Activated B cell treated with CpG ODN at 0.5 μM for 24 hours (primary cell): Measurements from ENCODE around the gene ITSN1. TPM values are rescaled to one million over a fixed set of nuclear protein-coding genes. Genes with fewer than 3 reads are reported as not detected.

ENCODE experiments used
- ATAC-seq: fragments of 200-7000 bp; cut with Tn5 transposase; one replicate; pipeline ENCODE4 v1.10.0; 2021; ENCODE audit warnings: low read depth, mild to moderate bottlenecking, moderate library complexity
- CTCF ChIA-PET: fragments of 350-600 bp; sonication (Branson Sonifier 250); formaldehyde crosslinking; loops from one replicate; lab custom pipeline; 2021; ENCODE audit warnings: antibody characterized with exemption; lab: Charles Lee
- POLR2A ChIA-PET: fragments of 350-600 bp; sonication (Branson Sonifier 250); formaldehyde crosslinking; loops from one replicate; lab custom pipeline; 2021; ENCODE audit warnings: antibody characterized with exemption; lab: Charles Lee
- DNase-seq: peaks from one replicate; pipeline ENCODE4 v3.0.0; 2022
- H3K27ac Mint-ChIP-seq: one replicate; pipeline ENCODE4 v1.8.0; 2020; ENCODE audit warnings: mixed read lengths
- H3K27me3 Mint-ChIP-seq: one replicate; pipeline ENCODE4 v1.8.0; 2021; ENCODE audit warnings: mixed read lengths
- H3K36me3 Mint-ChIP-seq: one replicate; pipeline ENCODE4 v1.8.0; 2021; ENCODE audit warnings: low read depth, mixed read lengths
- H3K4me1 Mint-ChIP-seq: one replicate; pipeline ENCODE4 v1.8.0; 2021; ENCODE audit warnings: mixed read lengths
- H3K4me3 Mint-ChIP-seq: one replicate; pipeline ENCODE4 v1.8.0; 2020; ENCODE audit warnings: mild to moderate bottlenecking, mixed read lengths
- H3K9me3 Mint-ChIP-seq: one replicate; pipeline ENCODE4 v1.8.0; 2020; ENCODE audit warnings: mixed read lengths
- intact Hi-C: fragments of 100-400 bp; cut with micrococcal nuclease; formaldehyde crosslinking; loops from one replicate; pipeline ENCODE4 v1.15.1; 2024
- total RNA-seq: library from RNA; stranded (reverse); gene quantifications from 2 replicates; pipeline ENCODE4 v1.2.3, GENCODE V29; 2022
- TF ChIP-seq, protein P1 (sequence below): fragments of 200-600 bp; IDR thresholded peaks from one replicate; pipeline ENCODE4 v1.8.0; 2022; ENCODE audit warnings: antibody characterized with exemption, mild to moderate bottlenecking

ITSN1 gene
- total RNA-seq, 1 donor from 2014 or later, result 2.9 TPM

DNA sequence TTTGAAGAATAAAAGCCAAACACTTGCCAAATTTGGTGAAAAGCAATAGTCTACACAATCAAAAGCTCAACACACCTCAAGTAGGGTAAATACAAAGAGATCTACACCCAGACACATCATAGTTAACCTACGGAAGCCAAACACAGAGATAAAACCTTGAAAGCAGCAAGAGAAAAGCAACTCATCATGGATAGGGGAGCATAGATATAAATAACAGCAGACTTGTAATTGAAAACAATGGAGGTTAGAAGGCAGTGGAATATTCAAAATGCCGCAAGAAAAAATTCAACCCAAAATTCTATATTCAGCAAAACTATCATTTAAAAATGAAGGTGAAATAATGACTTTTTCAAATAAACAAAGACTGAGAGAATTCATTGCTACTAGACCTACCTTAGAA is 105.1 kb downstream of the ITSN1 start:
- no peaks in the 10 kb centered on the region for H3K36me3 Mint-ChIP-seq
- H3K4me1 Mint-ChIP-seq, result no peaks in the 10 kb centered on the region
- ChIA-PET CTCF (no interaction called here), POLR2A (no interaction called here)
- H3K9me3 Mint-ChIP-seq, result peaks cover 14% of the 10 kb centered on the region
- ATAC-seq (no peak), DNase-seq (no peak)
- no peak overlapping the region for H3K27ac Mint-ChIP-seq
- intact Hi-C loops, result no loop called here
- no peak overlapping the region for H3K4me3 Mint-ChIP-seq
- TF ChIP-seq, protein P1, sequence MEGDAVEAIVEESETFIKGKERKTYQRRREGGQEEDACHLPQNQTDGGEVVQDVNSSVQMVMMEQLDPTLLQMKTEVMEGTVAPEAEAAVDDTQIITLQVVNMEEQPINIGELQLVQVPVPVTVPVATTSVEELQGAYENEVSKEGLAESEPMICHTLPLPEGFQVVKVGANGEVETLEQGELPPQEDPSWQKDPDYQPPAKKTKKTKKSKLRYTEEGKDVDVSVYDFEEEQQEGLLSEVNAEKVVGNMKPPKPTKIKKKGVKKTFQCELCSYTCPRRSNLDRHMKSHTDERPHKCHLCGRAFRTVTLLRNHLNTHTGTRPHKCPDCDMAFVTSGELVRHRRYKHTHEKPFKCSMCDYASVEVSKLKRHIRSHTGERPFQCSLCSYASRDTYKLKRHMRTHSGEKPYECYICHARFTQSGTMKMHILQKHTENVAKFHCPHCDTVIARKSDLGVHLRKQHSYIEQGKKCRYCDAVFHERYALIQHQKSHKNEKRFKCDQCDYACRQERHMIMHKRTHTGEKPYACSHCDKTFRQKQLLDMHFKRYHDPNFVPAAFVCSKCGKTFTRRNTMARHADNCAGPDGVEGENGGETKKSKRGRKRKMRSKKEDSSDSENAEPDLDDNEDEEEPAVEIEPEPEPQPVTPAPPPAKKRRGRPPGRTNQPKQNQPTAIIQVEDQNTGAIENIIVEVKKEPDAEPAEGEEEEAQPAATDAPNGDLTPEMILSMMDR, result no peak
- no peaks in the 10 kb centered on the region for H3K27me3 Mint-ChIP-seq

DNA sequence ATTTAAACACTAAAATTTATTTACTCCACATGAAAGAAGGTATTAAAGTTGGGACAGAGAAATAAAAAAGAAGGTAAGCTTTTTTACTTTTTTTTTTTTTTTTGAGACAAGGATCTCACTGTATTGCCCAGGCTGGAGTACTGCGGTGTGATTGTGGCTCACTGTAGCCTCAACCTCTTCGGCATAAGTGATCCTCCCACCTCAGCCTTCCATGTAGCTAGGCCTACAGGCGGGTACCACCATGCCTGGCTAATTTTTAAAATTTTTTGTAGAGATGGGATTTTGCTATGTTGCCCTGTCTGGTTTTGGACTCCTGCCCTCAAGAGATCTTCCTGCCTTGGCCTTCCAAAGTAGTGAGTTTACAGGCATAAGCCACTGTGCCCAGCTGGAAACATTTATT is 106.6 kb downstream of the ITSN1 start:
- H3K4me3 Mint-ChIP-seq, result no peak overlapping the region
- H3K27ac Mint-ChIP-seq, result no peak overlapping the region
- H3K27me3 Mint-ChIP-seq, result peaks cover 4% of the 10 kb centered on the region
- intact Hi-C loops, result no loop called here
- ATAC-seq, result no peak
- H3K4me1 Mint-ChIP-seq, result no peaks in the 10 kb centered on the region
- peaks cover 14% of the 10 kb centered on the region for H3K9me3 Mint-ChIP-seq
- ChIA-PET POLR2A (no interaction called here), CTCF (no interaction called here)
- no peak for DNase-seq
- H3K36me3 Mint-ChIP-seq, result no peaks in the 10 kb centered on the region
- TF ChIP-seq, protein P1, result no peak

DNA sequence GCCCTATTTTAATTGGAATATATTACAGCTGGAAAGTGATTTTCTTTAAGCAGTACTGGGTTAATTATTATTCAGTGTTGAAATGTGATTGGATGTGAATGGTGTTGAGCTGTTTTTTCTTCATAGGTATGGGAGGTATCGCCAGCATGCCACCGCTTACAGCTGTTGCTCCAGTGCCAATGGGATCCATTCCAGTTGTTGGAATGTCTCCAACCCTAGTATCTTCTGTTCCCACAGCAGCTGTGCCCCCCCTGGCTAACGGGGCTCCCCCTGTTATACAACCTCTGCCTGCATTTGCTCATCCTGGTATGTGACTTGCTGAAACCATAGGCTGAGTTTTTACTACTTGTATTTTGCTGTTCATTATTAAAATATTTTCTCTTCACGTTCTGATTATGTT is 107.7 kb downstream of the ITSN1 start:
- Mint-ChIP-seq H3K4me1 (no peaks in the 10 kb centered on the region), H3K27ac (no peak overlapping the region), H3K9me3 (peaks cover 14% of the 10 kb centered on the region), H3K27me3 (peaks cover 4% of the 10 kb centered on the region), H3K36me3 (no peaks in the 10 kb centered on the region), H3K4me3 (no peak overlapping the region)
- DNase-seq (no peak), ATAC-seq (no peak)
- CTCF ChIA-PET, result no interaction called here
- POLR2A ChIA-PET, result no interaction called here
- TF ChIP-seq, protein P1, result no peak
- intact Hi-C loops, result no loop called here

DNA sequence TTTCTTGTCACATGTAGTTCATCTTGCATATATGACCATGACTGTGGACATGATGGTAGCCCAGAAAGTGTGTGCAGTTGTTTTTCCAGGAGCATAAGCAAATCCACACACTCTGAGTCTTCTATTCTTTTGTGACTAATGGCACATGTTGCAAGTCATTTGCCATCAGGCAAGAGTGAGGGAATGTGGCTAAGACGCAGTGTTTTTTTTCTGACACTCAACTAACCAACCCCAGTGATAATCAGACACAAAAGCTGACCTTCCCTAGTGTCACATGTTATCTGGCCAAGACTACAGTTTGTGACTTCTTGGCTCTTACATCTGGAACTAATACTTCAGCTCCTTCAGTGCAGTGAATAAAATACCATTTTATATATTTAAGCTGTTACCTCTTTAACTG is 108.8 kb downstream of the ITSN1 start:
- Mint-ChIP-seq H3K36me3 (no peaks in the 10 kb centered on the region), H3K27ac (no peak overlapping the region), H3K27me3 (peaks cover 4% of the 10 kb centered on the region), H3K4me3 (no peak overlapping the region), H3K4me1 (no peaks in the 10 kb centered on the region), H3K9me3 (peaks cover 14% of the 10 kb centered on the region)
- intact Hi-C loops, result no loop called here
- TF ChIP-seq, protein P1, result no peak
- DNase-seq (no peak), ATAC-seq (no peak)
- CTCF ChIA-PET, result no interaction called here
- POLR2A ChIA-PET, result no interaction called here

DNA sequence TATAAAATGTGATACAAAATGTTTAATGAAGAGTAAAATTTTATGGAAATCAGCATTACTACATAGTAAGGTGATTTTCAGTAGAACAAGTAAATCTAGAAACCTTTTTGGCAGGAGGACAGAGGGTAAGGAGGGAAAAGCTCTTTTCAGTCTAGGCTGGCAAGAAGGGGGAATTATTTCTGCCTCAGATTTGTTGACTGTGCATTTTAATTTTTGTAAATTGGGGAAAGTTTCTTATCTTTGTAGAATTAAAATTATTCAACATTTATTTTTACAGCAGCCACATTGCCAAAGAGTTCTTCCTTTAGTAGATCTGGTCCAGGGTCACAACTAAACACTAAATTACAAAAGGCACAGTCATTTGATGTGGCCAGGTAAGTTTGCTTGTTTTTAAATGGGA is 109.2 kb downstream of the ITSN1 start:
- Mint-ChIP-seq H3K9me3 (peaks cover 12% of the 10 kb centered on the region), H3K4me3 (no peak overlapping the region), H3K36me3 (no peaks in the 10 kb centered on the region), H3K4me1 (no peaks in the 10 kb centered on the region), H3K27ac (no peak overlapping the region), H3K27me3 (peaks cover 4% of the 10 kb centered on the region)
- TF ChIP-seq, protein P1, result no peak
- intact Hi-C loops, result no loop called here
- ChIA-PET POLR2A (no interaction called here), CTCF (no interaction called here)
- ATAC-seq (no peak), DNase-seq (no peak)
